ENCODE results near the gene PRKCSH.

Gene PRKCSH

GRCh38 chr19:11494634-11495285 is 59.3 kb downstream of the PRKCSH start:
- no peak for TF ChIP-seq CTCF (conservative IDR thresholded peaks at IDR 0.05; ENCODE audit: low read length)
- no peak for DNase-seq (ENCODE audit: low read depth)
- no peak overlapping the region for H3K4me3 ChIP-seq (ENCODE audit: low read length)

- TF ChIP-seq CTCF (conservative IDR thresholded peaks at IDR 0.05; ENCODE audit: low read length): no peak
- H3K4me3 ChIP-seq (ENCODE audit: low read length): no peak overlapping the region
- no peak for DNase-seq (ENCODE audit: low read depth)
Measured at GRCh38 chr19:11495481-11495880, 60.0 kb downstream of the PRKCSH start.

- no peak overlapping the region for H3K4me3 ChIP-seq (ENCODE audit: low read length)
- no peak for TF ChIP-seq CTCF (conservative IDR thresholded peaks at IDR 0.05; ENCODE audit: low read length)
- no peak for DNase-seq (ENCODE audit: low read depth)
Measured at GRCh38 chr19:11495885-11496284, 60.5 kb downstream of the PRKCSH start.

GRCh38 chr19:11496391-11497163 is 61.1 kb downstream of the PRKCSH start:
- TF ChIP-seq CTCF (conservative IDR thresholded peaks at IDR 0.05; ENCODE audit: low read length): peak; percentile 70
- no peak overlapping the region for H3K4me3 ChIP-seq (ENCODE audit: low read length)
- peak; percentile 81 for DNase-seq (ENCODE audit: low read depth)

- no peak for DNase-seq (ENCODE audit: low read depth)
- no peak for TF ChIP-seq CTCF (conservative IDR thresholded peaks at IDR 0.05; ENCODE audit: low read length)
- no peak overlapping the region for H3K4me3 ChIP-seq (ENCODE audit: low read length)
Measured at GRCh38 chr19:11499220-11499726, 63.8 kb downstream of the PRKCSH start.

GRCh38 chr19:11499890-11500420 is 64.5 kb downstream of the PRKCSH start:
- DNase-seq (ENCODE audit: low read depth): no peak
- no peak for TF ChIP-seq CTCF (conservative IDR thresholded peaks at IDR 0.05; ENCODE audit: low read length)
- H3K4me3 ChIP-seq (ENCODE audit: low read length): no peak overlapping the region
